Measurements from ENCODE around the gene SLC25A45. TPM values are rescaled to one million over a fixed set of nuclear protein-coding genes. Genes with fewer than 3 reads are reported as not detected.

The SLC25A45 gene
- polyA plus RNA-seq, 1 donor (not counting 4 experiments of a cell fraction or from before 2014, with no cell fraction given): 0.20 TPM

- Histone ChIP-seq H3K4me1 (ENCODE audit: control insufficient read depth, extremely low read depth, insufficient read depth, low read length) (peaks cover 6% of the 10 kb centered on the region), H3K27ac (ENCODE audit: control insufficient read depth, insufficient read depth, low read length) (no peak overlapping the region), H4K20me1 (ENCODE audit: control insufficient read depth, extremely low read depth, insufficient read depth, low read length) (peaks cover 5% of the 10 kb centered on the region), H3K36me3 (ENCODE audit: control insufficient read depth in 2 of 2, extremely low read depth in 1 of 2, insufficient read depth in 2 of 2, low read length in 2 of 2) (peaks cover 10% of the 10 kb centered on the region in 2 experiments), H3K79me2 (ENCODE audit: control insufficient read depth, insufficient read depth, low read length) (peaks cover 5% of the 10 kb centered on the region), H3K4me3 (ENCODE audit: control insufficient read depth in 2 of 3, extremely low read depth in 1 of 3, insufficient read depth in 2 of 3, low read depth in 1 of 3, low read length in 3 of 3) (no peak overlapping the region), H3K4me2 (ENCODE audit: control insufficient read depth, extremely low read depth, insufficient read depth, low read depth, low read length) (no peak overlapping the region), H2AFZ (ENCODE audit: control insufficient read depth, low read length) (no peak overlapping the region), H3K27me3 (ENCODE audit: control insufficient read depth, extremely low read depth, insufficient read depth, low read length) (no peaks in the 10 kb centered on the region), H3K9ac (ENCODE audit: control insufficient read depth, extremely low read depth, insufficient read depth, low read length) (no peak overlapping the region), H3K9me3 (ENCODE audit: control insufficient read depth, low read depth, low read length) (no peaks in the 10 kb centered on the region), H3K9me1 (ENCODE audit: control insufficient read depth, extremely low read depth, insufficient read depth, low read length) (no peaks in the 10 kb centered on the region)
- DNase-seq (ENCODE audit: low read depth, low spot score) (no peak), FAIRE-seq (no peak)
- TF ChIP-seq EZH2 (IDR thresholded peaks at IDR 0.05; ENCODE audit: low read length): no peak
- TF ChIP-seq, protein P1, sequence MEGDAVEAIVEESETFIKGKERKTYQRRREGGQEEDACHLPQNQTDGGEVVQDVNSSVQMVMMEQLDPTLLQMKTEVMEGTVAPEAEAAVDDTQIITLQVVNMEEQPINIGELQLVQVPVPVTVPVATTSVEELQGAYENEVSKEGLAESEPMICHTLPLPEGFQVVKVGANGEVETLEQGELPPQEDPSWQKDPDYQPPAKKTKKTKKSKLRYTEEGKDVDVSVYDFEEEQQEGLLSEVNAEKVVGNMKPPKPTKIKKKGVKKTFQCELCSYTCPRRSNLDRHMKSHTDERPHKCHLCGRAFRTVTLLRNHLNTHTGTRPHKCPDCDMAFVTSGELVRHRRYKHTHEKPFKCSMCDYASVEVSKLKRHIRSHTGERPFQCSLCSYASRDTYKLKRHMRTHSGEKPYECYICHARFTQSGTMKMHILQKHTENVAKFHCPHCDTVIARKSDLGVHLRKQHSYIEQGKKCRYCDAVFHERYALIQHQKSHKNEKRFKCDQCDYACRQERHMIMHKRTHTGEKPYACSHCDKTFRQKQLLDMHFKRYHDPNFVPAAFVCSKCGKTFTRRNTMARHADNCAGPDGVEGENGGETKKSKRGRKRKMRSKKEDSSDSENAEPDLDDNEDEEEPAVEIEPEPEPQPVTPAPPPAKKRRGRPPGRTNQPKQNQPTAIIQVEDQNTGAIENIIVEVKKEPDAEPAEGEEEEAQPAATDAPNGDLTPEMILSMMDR (optimal IDR thresholded peaks at IDR 0.05 in 1 of 3, IDR thresholded peaks at IDR 0.05 in 1 of 3, conservative IDR thresholded peaks at IDR 0.05 in 1 of 3; ENCODE audit: extremely low read depth in 1 of 3, insufficient read depth in 2 of 3, low read length in 3 of 3): no peak
- dilution Hi-C loops (cut with MboI; ENCODE audit: extremely low pct_ligation_motif_present, low sequenced_read_pairs): no loop called here
Observed at GRCh38 chr11:65327021-65327420, 55.4 kb downstream of the SLC25A45 start.

- H3K79me2 ChIP-seq (ENCODE audit: control insufficient read depth, insufficient read depth, low read length): peaks cover 21% of the 10 kb centered on the region
- no peak overlapping the region for H3K27ac ChIP-seq (ENCODE audit: control insufficient read depth, insufficient read depth, low read length)
- no peaks in the 10 kb centered on the region for H3K27me3 ChIP-seq (ENCODE audit: control insufficient read depth, extremely low read depth, insufficient read depth, low read length)
- no peak for DNase-seq (ENCODE audit: low read depth, low spot score)
- FAIRE-seq: no peak
- H3K9ac ChIP-seq (ENCODE audit: control insufficient read depth, extremely low read depth, insufficient read depth, low read length): no peak overlapping the region
- H3K9me1 ChIP-seq (ENCODE audit: control insufficient read depth, extremely low read depth, insufficient read depth, low read length): no peaks in the 10 kb centered on the region
- TF ChIP-seq, protein P1 (optimal IDR thresholded peaks at IDR 0.05 in 1 of 3, IDR thresholded peaks at IDR 0.05 in 1 of 3, conservative IDR thresholded peaks at IDR 0.05 in 1 of 3; ENCODE audit: extremely low read depth in 1 of 3, insufficient read depth in 2 of 3, low read length in 3 of 3): no peak
- TF ChIP-seq EZH2 (IDR thresholded peaks at IDR 0.05; ENCODE audit: low read length): no peak
- no peak overlapping the region for H2AFZ ChIP-seq (ENCODE audit: control insufficient read depth, low read length)
- H3K4me3 ChIP-seq (ENCODE audit: control insufficient read depth in 2 of 3, extremely low read depth in 1 of 3, insufficient read depth in 2 of 3, low read depth in 1 of 3, low read length in 3 of 3): no peak overlapping the region
- H3K4me1 ChIP-seq (ENCODE audit: control insufficient read depth, extremely low read depth, insufficient read depth, low read length): peaks cover 6% of the 10 kb centered on the region
- peaks cover 10% of the 10 kb centered on the region for H4K20me1 ChIP-seq (ENCODE audit: control insufficient read depth, extremely low read depth, insufficient read depth, low read length)
- no peak overlapping the region for H3K4me2 ChIP-seq (ENCODE audit: control insufficient read depth, extremely low read depth, insufficient read depth, low read depth, low read length)
- H3K9me3 ChIP-seq (ENCODE audit: control insufficient read depth, low read depth, low read length): no peaks in the 10 kb centered on the region
- dilution Hi-C loops (cut with MboI; ENCODE audit: extremely low pct_ligation_motif_present, low sequenced_read_pairs): no loop called here
- H3K36me3 ChIP-seq (ENCODE audit: control insufficient read depth in 2 of 2, extremely low read depth in 1 of 2, insufficient read depth in 2 of 2, low read length in 2 of 2): peaks cover 23 to 26% of the 10 kb centered on the region in 2 experiments
Observed at GRCh38 chr11:65325435-65325834, 57.0 kb downstream of the SLC25A45 start.

Other genes with a start within 250 kb of the SLC25A45 start
- gene SYVN1, start 248.1 kb downstream of the SLC25A45 start, polyA plus RNA-seq: 10.0 to 25.4 TPM (median 10.8 TPM) in 3 replicates
- not detected in 3 replicates for gene SPDYC, start 212.4 kb downstream of the SLC25A45 start, polyA plus RNA-seq
- 250 to 300 TPM (median 284 TPM) in 3 replicates for gene CAPN1, start 200.7 kb downstream of the SLC25A45 start, polyA plus RNA-seq
- gene POLA2, start 120.7 kb downstream of the SLC25A45 start, polyA plus RNA-seq: 13.8 to 21.5 TPM (median 20.9 TPM) in 3 replicates
- 3.6 to 18.7 TPM (median 6.1 TPM) in 3 replicates for gene CDC42EP2, start 67.8 kb downstream of the SLC25A45 start, polyA plus RNA-seq
- gene DPF2, start 48.8 kb downstream of the SLC25A45 start, polyA plus RNA-seq: 14.5 to 43.9 TPM (median 16.8 TPM) in 3 replicates
- 0.04 to 0.05 TPM in 2 of 3 replicates, not detected in the other for gene TIGD3, start 27.9 kb downstream of the SLC25A45 start, polyA plus RNA-seq
- 24.1 to 47.3 TPM (median 25.0 TPM) in 3 replicates for gene FRMD8, start 4.0 kb upstream of the SLC25A45 start, polyA plus RNA-seq
- 66.5 to 270 TPM (median 171 TPM) in 3 replicates for gene NEAT1, start 40.2 kb upstream of the SLC25A45 start, polyA plus RNA-seq
- 337 to 1,845 TPM (median 1,768 TPM) in 3 replicates for gene MALAT1, start 116.4 kb upstream of the SLC25A45 start, polyA plus RNA-seq
- 31.3 to 51.2 TPM (median 44.1 TPM) in 3 replicates for gene SCYL1, start 142.4 kb upstream of the SLC25A45 start, polyA plus RNA-seq
- 9.1 to 23.0 TPM (median 11.0 TPM) in 3 replicates for gene LTBP3, start 175.7 kb upstream of the SLC25A45 start, polyA plus RNA-seq
- gene ZNRD2, start 187.8 kb upstream of the SLC25A45 start, polyA plus RNA-seq: 33.6 to 48.5 TPM (median 47.5 TPM) in 3 replicates
- gene FAM89B, start 189.9 kb upstream of the SLC25A45 start, polyA plus RNA-seq: 11.5 to 37.6 TPM (median 13.5 TPM) in 3 replicates
- gene EHBP1L1, start 193.4 kb upstream of the SLC25A45 start, polyA plus RNA-seq: 8.5 to 14.0 TPM (median 10.4 TPM) in 3 replicates
- gene KCNK7, start 213.2 kb upstream of the SLC25A45 start, polyA plus RNA-seq: 0.14 to 1.5 TPM (median 0.46 TPM) in 3 replicates
- 13.6 to 18.8 TPM (median 17.5 TPM) in 3 replicates for gene MAP3K11, start 231.6 kb upstream of the SLC25A45 start, polyA plus RNA-seq
- 6.1 to 16.5 TPM (median 10.5 TPM) in 3 replicates for gene PCNX3, start 233.1 kb upstream of the SLC25A45 start, polyA plus RNA-seq

Measured in keratinocyte (primary cell).